ENCODE measurements around the gene LRRFIP2.

DNA sequence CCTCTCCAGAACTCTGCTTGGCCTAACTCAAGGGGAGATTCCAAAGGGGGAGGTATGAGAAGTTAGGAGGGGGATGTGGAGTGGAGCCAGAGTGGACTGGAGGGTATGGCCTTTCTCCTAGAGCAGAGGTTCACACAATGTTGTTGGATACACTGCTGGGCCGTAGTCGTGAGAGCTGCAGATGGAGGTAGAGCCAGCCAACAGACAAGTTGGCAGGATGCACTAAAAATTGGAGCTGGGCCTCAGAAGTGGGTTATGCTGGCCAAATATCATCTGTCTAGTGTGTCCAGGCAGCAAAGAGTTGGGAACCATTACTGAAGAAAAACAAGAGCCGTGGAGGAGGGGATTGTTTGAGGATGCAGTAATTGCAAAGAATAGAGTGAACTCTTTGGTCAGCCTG, 27.7 kb upstream of the LRRFIP2 start:
- TF ChIP-seq, protein P1, sequence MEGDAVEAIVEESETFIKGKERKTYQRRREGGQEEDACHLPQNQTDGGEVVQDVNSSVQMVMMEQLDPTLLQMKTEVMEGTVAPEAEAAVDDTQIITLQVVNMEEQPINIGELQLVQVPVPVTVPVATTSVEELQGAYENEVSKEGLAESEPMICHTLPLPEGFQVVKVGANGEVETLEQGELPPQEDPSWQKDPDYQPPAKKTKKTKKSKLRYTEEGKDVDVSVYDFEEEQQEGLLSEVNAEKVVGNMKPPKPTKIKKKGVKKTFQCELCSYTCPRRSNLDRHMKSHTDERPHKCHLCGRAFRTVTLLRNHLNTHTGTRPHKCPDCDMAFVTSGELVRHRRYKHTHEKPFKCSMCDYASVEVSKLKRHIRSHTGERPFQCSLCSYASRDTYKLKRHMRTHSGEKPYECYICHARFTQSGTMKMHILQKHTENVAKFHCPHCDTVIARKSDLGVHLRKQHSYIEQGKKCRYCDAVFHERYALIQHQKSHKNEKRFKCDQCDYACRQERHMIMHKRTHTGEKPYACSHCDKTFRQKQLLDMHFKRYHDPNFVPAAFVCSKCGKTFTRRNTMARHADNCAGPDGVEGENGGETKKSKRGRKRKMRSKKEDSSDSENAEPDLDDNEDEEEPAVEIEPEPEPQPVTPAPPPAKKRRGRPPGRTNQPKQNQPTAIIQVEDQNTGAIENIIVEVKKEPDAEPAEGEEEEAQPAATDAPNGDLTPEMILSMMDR (IDR thresholded peaks at IDR 0.05; ENCODE audit: insufficient read depth, low read depth, low read length) = no peak
- no peak for TF ChIP-seq EZH2 (IDR thresholded peaks at IDR 0.05; ENCODE audit: insufficient read depth, low read length)
